PC-3 (cell line): ENCODE results near the gene ZNF182.

ENCODE experiments used
- EZH2 ChIP-seq: fragments of 300-600 bp; sonication (generic); IDR thresholded peaks from one replicate; pipeline ENCODE4 v1.6.1; 2017; ENCODE audit warnings: antibody characterized with exemption, mild to moderate bottlenecking, low read length; ENCODE audit not compliant: unreplicated experiment
- EZH2phosphoT487 ChIP-seq: fragments of 300-600 bp; sonication (generic); IDR thresholded peaks from 2 replicates; pipeline ENCODE4 v1.6.1; 2018; ENCODE audit warnings: mild to moderate bottlenecking, antibody characterized with exemption, low read length, borderline replicate concordance
- TF ChIP-seq, protein P1 (sequence below): fragments of 300-600 bp; sonication (generic); conservative IDR thresholded peaks from 2 replicates; pipeline ENCODE4 v1.5.1; 2017; ENCODE audit warnings: antibody characterized with exemption, low read depth, mild to moderate bottlenecking, low read length

DNA sequence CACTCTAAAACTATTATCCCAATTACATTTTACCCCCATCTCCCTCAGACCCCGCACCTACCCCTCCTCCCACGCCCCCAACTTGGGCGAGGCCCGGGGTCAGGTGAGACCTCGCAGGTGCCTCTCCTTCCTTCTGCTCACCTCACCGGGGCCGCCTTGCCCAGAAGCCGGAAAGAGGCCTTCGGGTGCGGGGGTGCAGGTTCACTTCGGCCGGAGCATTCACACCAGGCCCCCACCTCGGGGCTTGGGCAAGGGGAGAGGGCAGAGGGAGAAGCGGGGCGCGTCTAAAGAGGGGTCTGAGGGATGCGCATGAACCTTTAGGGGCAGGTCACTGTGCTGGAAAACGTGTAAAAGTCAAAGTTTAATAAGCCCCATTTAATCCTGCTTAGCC lies 427 bp downstream of the ZNF182 start:
- TF ChIP-seq, protein P1, sequence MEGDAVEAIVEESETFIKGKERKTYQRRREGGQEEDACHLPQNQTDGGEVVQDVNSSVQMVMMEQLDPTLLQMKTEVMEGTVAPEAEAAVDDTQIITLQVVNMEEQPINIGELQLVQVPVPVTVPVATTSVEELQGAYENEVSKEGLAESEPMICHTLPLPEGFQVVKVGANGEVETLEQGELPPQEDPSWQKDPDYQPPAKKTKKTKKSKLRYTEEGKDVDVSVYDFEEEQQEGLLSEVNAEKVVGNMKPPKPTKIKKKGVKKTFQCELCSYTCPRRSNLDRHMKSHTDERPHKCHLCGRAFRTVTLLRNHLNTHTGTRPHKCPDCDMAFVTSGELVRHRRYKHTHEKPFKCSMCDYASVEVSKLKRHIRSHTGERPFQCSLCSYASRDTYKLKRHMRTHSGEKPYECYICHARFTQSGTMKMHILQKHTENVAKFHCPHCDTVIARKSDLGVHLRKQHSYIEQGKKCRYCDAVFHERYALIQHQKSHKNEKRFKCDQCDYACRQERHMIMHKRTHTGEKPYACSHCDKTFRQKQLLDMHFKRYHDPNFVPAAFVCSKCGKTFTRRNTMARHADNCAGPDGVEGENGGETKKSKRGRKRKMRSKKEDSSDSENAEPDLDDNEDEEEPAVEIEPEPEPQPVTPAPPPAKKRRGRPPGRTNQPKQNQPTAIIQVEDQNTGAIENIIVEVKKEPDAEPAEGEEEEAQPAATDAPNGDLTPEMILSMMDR = no peak
- no peak for TF ChIP-seq EZH2
- TF ChIP-seq EZH2phosphoT487 = no peak
